ENCODE measurements around the gene TFG.

The TFG gene

GRCh38 chr3:100753846-100754245, 44.6 kb downstream of the TFG start:
- intact Hi-C loops (cut with DNase I) = no loop called here

GRCh38 chr3:100754563-100755334, 45.5 kb downstream of the TFG start:
- intact Hi-C loops (cut with DNase I) = no loop called here
- DNase-seq = no peak

More at GRCh38 chr3:100753846-100754245, 44.6 kb downstream of the TFG start:
- DNase-seq = no peak

- intact Hi-C loops (cut with DNase I) = no loop called here
- DNase-seq = peak in 1 of 10 donors; percentile 59
These were observed 47.1 kb downstream of the TFG start for GRCh38 chr3:100756441-100756840.

- DNase-seq = no peak
- intact Hi-C loops (cut with DNase I) = no loop called here
These were observed 49.9 kb downstream of the TFG start for GRCh38 chr3:100759159-100759558.

- intact Hi-C loops (cut with DNase I) = no loop called here
- no peak for DNase-seq
These were observed 50.7 kb downstream of the TFG start for GRCh38 chr3:100759950-100760349.

- no peak for DNase-seq
- intact Hi-C loops (cut with DNase I) = no loop called here
These were observed 51.1 kb downstream of the TFG start for GRCh38 chr3:100760377-100760776.

- DNase-seq = no peak
These were observed 52.1 kb downstream of the TFG start for GRCh38 chr3:100761211-100761942.

GRCh38 chr3:100761951-100762350, 52.7 kb downstream of the TFG start:
- DNase-seq = no peak
- intact Hi-C loops (cut with DNase I) = no loop called here

More at GRCh38 chr3:100761211-100761942, 52.1 kb downstream of the TFG start:
- intact Hi-C loops (cut with DNase I) = no loop called here

- intact Hi-C loops (cut with DNase I) = no loop called here
- no peak for DNase-seq
These were observed 56.2 kb downstream of the TFG start for GRCh38 chr3:100765437-100765975.

GRCh38 chr3:100766069-100766468, 56.8 kb downstream of the TFG start:
- DNase-seq = no peak
- intact Hi-C loops (cut with DNase I) = no loop called here

- DNase-seq = no peak
- intact Hi-C loops (cut with DNase I) = no loop called here
These were observed 60.4 kb downstream of the TFG start for GRCh38 chr3:100769693-100770092.

GRCh38 chr3:100775226-100775625, 65.9 kb downstream of the TFG start:
- DNase-seq = no peak
- intact Hi-C loops (cut with DNase I) = no loop called here

- intact Hi-C loops (cut with DNase I) = no loop called here
- DNase-seq = no peak
These were observed 66.4 kb downstream of the TFG start for GRCh38 chr3:100775669-100776068.

- intact Hi-C loops (cut with DNase I) = no loop called here
- no peak for DNase-seq
These were observed 66.9 kb downstream of the TFG start for GRCh38 chr3:100776097-100776729.

GRCh38 chr3:100776746-100777145, 67.5 kb downstream of the TFG start:
- peak in 1 of 10 donors; percentile 72 for DNase-seq
- intact Hi-C loops (cut with DNase I) = no loop called here

- no peak for DNase-seq
- intact Hi-C loops (cut with DNase I) = no loop called here
These were observed 68.0 kb downstream of the TFG start for GRCh38 chr3:100777271-100777670.

GRCh38 chr3:100779480-100779879, 70.2 kb downstream of the TFG start:
- no peak for DNase-seq
- intact Hi-C loops (cut with DNase I) = no loop called here

- intact Hi-C loops (cut with DNase I) = no loop called here
These were observed 70.9 kb downstream of the TFG start for GRCh38 chr3:100780071-100780622.

GRCh38 chr3:100781301-100781700, 72.0 kb downstream of the TFG start:
- DNase-seq = no peak
- intact Hi-C loops (cut with DNase I) = no loop called here

More at GRCh38 chr3:100780071-100780622, 70.9 kb downstream of the TFG start:
- DNase-seq = no peak

GRCh38 chr3:100782348-100782747, 73.1 kb downstream of the TFG start:
- intact Hi-C loops (cut with DNase I) = no loop called here
- peak in 1 of 10 donors; percentile 57 for DNase-seq

GRCh38 chr3:100782906-100783305, 73.6 kb downstream of the TFG start:
- intact Hi-C loops (cut with DNase I) = no loop called here
- DNase-seq = no peak

Data from posterior cingulate gyrus (tissue), 11 donors.